Hematopoietic multipotent progenitor cell treated with erythropoietin and hydrocortisone succinate and interleukin-3 and kit ligand, for 6 days (in vitro differentiated cells): ENCODE data around the gene SORCS1.

ENCODE experiments used
- DNase-seq: peaks from one replicate; pipeline ENCODE4 v3.0.0-alpha.2; 2015

Gene SORCS1

DNA sequence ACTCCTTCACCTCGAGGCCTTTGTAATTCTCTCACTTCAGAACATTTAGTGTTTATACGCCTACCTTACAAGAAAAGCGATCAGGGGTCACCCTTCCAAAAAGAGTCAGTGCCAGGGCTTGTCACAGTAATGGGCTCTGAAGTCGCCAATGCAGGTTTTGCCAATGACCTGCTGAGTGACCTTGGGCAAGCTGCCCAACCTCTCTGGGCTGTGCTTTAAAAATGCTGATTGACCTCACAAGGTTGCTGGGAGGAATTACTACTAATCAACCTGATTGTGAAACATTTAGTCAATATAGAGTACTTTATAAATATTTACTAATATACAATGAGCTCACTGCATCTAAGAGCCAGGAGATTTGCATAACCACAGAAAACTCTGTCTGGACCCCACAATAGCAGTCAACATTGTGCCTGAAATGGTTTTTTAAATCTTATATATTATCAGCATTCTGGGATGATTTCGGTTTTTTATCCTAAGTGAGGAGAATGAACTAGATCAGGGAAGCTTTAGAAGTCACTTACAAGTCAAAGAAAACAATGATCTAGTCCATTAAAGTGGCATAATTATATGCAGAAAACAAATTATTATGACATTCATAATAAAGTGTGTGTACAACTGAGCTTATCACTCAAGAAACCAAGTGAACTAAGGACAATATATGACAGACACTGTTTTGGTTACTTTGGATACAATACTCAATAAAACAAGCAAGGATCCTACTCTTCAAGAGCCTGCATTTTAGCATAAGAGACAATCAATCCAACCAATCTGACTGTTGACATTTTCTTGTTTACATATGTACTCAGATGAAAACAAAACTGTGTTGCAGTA is 290.5 kb downstream of the SORCS1 start:
- no peak for DNase-seq

DNA sequence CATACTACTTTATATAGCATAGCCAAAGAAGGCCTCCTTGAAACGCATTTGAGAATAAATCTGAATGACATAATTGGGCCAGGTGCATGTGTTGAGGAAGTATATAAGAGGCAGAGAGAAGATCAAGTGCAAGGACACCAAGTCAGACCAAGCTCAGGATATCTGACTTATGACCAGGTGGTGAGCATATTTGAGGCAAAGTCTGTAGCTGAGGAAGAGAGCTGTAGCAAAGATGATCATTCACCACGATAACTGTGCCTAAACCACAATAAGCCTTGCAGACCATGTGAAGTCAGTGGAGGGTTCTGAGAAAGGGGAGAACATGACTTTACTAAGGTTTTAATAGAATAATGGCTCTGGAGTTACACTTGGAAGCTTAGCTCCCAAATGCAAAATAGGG is 292.3 kb downstream of the SORCS1 start:
- DNase-seq: peak; percentile 5

DNA sequence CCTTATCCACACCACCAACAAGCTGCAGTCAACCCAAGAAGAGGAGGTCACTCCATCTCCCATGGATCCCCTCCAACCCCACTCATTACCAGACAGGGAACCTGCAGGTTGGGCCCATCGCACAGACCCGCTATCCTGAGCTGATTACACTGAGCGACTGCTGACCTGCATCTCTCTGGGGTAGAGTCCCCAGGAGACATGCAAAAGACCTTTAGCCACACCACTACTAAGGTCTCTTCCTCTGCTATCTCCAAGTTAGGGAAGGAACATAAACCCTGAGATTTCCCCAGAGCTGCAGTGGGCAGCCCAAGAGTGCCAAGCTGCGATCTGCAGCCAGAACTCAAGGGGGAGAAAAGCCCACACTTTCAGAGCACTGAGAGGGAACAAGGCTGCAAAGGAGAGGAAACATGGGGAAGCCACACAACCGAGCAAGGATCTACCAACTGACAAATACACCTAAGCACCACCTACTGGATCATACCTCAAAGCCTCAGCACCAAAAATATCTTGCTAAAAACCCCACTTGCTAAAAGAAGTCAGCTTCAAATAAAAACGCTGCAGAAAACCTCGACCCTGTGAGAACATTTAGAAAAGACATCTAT is 298.2 kb downstream of the SORCS1 start:
- no peak for DNase-seq

DNA sequence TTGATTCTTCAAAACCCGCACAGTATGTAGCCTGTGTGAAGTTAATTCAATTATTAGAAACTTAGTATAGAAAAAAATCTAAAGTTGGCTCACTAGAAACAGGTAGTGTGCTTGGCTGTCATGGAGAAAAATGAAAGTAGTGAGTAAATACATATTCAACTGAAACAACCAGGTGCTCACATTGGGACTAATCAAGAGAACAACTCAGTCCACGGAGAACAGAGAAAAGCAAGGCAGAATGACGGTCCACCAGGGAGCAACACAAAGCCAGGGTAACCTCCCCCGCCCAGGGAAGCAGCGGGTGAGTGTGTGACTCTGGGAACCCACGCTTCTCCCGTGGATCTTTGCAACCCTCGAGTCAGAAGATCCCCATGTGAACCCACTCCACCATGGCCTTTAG is 300.5 kb downstream of the SORCS1 start:
- no peak for DNase-seq

DNA sequence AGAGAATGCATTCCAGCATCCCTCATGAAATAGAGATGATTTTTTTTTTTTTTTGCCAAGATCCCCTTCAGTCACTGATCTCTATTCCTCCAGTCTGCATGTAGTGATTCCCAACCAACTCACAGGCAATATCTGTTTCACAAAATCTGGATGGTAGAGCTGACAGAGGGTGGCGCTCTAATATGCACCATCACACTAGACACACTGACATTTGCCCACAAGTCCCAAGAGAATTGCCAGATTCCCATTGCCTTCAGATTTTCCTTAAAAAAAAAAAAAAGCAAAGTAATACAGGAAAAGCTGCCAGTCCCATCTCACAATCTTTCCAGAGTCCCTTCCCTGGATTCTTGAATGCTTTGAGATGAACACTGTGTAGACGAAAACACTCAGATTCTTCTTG is 301.0 kb downstream of the SORCS1 start:
- no peak for DNase-seq

DNA sequence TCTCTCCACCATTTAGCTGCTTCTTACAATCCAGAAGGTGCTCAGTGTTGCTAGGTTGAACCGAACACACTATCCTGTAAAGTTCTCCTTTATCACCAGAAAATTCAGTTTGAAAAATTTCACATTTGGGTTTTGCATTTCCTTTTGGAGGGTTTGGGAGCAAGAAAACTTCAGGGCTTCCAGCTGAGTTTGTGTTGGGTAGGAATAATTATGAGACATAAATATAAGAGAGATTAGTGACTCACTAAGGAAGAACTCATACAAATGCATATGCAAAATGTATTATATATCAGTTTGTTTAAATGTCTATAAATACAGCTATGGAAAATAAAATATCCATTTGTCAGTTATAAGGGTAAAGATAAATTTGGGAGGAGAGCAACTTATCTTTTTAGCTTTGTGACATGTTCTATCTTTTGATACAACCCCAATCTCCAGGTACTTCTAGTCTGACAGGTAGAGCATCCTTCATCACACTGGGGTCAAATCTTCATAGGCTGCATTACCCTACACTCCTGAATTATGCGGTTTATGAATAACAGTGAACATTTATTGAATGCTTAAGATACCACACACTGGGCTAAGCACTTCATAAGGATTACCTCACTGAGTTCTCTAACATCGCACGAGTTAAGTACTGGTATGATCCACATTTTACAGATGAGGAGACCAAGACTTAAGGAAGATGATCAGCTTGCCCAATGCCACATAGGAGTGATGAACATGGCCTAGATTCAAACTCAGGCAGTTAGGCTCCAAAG is 304.4 kb downstream of the SORCS1 start:
- no peak for DNase-seq

DNA sequence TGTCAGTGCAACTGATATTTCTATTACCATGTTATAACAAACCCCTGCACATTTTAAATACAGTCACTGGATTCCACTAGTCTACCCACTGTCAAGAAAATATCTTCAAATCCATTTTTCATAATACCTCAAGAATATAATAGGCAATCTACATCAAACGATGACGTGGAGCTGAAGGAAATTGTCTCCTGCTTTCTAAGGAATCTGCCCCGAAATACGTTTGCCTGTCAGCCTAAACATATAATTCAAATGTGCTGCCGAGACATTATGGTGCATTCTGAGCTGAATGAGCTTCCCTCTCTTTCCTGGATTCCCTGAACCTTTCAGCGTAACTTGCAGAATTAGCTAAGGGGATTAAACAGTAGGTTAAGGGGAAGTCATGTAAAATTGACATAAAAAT is 306.8 kb downstream of the SORCS1 start:
- DNase-seq: no peak

DNA sequence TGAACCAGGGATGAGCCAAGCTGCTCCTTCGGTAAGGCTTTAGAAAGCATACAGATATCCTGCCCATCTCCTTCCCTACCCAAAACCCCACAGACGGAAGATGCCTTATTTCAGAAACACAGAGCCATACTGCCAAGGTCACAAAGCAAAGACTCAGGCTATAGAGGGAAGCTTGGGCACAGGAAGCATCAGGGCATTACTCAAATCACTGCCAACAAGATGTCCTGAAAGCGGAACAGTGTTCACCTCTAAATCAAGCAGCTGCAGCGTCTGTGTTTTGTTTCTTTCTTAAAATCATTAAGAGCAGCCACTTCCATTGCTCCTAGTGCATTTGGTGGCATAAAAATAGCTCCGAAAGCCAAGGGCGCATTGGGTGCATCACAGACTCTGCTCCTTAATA is 307.3 kb downstream of the SORCS1 start:
- no peak for DNase-seq

DNA sequence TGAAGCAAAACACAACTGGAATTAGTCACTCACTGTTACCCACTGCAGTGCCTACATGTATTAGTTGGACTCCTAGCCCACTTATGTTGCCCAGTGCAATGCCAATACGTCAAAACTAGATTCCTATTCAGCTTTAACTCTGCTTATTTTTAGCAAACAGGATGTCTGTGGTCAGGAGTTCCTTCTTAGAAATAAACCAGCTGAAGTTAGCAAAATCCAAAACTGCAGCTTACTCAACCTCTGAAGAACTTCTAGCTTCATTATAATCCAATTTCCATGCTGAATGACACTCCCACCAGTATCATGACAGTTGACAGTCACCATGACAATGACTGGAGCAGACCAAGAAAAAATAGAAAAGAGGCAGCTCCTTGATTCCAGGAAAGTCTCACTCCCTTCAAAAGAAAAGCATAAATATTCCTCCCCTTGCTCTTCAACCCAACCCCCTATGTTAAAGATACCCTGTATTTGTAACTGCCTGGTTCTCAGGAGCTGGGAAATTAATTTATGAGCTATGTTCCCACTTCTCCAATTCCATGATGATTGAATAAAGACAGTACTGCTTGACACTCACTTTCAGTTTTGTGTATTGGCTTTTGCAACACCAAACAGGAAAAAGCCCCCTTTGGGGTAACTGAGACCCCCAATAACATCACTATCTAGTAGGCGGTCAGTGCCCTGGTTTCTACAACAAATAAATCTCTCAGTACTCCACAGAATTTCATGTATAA is 327.4 kb downstream of the SORCS1 start:
- DNase-seq: peak; percentile 47

DNA sequence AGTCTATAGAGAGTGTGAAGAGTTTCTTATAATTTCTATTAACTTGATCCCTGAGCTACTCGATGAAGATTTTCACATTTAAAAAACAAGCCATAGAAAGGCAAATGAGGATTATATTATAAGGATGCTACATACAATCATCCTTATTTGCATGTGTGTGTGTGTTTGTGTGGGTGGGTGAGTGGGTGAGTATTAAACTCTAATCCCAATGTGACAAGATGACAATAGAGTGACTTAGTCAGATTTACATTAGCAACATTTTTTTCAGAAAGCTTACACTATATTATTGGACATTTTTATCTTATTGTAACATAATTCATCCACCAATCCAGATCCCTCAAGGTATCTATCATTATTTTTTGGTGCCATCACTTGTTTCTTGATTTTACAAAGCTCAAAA is 331.7 kb downstream of the SORCS1 start:
- DNase-seq: no peak

DNA sequence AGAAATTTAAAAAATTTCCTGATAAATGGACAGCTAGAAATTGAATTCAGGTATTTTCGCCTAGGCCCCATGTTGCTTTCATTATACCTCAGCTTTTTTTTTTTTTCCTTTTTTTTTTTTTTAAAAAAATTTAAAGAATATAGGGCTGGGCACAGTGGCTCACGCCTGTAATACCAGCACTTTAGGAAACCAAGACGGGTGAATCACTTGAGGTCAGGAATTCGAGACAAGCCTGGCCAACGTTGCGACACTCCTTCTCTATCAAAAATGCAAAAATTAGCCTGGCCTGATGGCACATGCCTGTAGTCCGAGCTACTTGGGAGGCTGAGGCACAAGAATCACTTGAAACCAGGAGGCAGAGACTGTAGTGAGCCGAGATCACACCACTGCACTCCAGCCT is 334.0 kb downstream of the SORCS1 start:
- no peak for DNase-seq

DNA sequence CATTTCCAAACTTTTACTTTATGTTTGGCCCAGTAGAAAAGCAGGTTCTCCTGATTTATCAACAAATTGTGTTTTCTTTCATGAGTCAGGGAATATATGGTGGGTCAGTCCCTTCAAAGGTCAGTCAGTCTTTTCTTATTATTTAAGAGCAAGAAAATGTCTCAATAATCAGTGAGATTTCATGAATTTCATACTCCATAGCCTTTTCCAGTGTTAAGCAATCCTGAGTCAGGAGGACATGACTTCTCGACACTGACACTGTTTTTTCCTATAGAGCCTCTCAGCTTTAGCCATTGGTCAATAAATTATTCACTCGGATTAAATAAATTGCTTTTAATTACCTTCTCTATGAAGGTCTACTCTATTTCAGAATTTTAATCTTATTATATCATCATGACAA is 334.5 kb downstream of the SORCS1 start:
- DNase-seq: no peak

DNA sequence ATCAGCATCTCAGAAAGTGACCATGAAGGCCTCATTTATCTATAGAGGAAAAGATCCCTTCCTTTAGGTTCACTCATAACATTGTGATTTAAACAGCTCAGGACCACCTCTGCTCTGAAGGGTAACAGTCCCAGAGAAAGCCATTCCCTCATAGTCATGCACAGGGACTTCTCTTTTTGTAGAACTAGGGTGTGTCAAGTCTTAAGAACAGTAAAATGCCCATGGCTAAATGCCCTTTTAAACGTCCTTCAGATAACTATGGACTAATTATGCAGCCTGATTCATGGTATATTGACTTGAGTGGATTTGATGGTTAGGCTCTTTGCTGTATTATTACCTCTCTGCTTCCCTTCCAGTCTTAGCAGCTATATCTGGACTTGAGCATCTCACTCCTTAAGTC is 337.8 kb downstream of the SORCS1 start:
- DNase-seq: no peak

DNA sequence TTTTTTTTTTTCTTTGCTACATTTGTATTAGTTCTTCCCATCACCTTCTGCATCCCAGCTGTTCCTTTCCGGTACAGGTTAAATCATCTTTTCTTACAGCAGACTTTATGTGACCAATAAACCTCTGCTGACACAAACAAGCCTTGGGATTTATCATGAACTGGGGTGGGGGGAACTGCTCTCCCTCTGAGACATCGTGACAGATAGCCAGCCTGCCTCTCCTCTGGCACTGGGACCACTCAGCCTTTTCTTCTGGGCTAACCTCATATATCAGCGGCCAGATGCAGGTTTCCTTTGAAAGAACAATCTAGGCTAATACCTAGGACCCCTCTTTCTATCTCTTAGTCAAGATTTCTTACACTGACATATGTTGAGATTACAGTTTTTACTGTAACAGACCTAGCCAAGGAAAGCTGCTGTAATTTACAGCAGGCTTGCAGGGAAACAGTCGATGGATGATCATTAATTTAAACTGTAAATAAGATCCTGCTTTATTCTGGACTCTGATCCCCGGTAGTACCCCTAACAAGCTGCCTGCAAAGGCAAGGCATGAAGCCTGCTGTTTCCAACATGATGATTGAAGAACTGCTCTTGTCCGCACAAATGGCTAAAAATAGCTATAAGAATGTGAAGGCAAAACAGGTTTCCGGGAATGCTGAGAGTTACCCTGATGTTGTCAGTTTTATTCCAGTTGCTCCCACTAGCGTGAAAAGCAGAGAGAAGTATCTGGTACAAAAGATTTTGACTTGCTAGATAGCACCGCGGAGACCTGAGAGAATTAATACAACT is 338.7 kb downstream of the SORCS1 start:
- DNase-seq: no peak

DNA sequence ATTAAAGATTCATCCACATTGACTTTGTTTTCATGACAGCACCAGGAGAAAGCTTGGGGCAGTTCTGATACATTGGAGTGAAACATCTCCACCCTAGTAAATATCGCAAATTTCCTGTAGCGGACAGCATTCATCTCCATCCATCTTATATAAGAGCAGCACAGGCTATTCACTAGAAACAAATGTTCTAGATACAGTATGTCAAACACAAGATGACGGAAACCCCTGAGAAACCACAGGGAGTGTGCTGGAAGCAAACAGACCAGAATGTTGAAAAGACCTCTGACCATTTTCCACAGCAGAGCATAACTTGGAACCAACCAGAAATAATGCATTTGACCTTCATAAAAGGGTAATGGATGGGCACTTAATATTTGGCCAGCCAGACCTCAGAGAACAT is 343.9 kb downstream of the SORCS1 start:
- no peak for DNase-seq

DNA sequence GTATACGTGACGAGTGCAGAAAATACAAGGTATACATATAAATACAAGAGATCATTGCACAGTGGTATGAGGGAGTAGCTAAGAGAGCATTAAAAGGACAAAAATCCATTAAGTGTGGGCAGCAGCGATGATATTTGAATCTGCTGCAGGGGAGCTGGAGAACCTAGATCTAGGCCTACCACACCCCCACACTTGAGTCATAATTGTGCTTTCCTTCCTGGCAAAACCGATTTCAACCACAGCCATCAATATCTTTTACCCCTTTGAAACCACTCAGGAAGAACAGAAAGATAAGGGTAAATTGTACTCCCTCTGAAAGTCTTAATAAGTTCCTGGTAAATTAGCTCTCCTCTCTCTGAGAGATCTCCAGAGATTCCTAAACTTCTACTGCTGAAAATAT is 345.0 kb downstream of the SORCS1 start:
- peak; percentile 75 for DNase-seq

DNA sequence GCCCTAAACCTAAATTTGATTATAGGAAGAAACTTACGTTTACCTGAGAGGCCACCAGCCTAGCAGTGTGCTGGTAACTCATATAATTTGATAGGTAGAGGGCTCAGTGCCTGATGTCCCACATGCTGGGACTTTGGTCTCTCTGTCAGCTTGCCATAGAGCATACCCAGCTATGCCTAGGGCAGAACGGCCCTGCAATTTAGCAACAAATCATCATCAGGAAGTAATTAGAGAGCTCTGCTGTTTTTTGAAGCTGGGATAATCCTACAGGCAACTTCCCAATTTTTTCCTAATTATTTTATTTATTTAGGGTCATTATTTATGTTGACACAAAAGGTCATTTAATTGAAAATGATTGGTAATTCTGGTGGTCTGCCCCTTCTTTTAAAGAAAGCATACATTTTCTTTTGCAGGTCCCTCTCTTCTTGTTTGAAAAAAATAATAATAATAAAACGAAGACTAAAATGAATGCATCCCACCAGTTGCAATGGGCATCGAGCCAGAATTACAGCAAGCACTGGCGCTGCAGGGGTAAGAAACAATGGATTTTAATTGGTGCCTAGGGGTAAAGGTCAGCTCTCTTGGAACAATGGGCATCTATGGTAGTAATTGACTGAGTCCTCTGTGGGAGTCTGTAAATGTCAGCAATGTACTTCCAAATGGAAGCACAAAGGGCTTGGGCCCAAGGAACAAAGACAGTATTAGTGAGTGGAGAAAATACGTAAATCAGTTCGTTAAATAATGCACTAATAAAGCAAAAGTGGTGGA is 348.0 kb downstream of the SORCS1 start:
- no peak for DNase-seq

DNA sequence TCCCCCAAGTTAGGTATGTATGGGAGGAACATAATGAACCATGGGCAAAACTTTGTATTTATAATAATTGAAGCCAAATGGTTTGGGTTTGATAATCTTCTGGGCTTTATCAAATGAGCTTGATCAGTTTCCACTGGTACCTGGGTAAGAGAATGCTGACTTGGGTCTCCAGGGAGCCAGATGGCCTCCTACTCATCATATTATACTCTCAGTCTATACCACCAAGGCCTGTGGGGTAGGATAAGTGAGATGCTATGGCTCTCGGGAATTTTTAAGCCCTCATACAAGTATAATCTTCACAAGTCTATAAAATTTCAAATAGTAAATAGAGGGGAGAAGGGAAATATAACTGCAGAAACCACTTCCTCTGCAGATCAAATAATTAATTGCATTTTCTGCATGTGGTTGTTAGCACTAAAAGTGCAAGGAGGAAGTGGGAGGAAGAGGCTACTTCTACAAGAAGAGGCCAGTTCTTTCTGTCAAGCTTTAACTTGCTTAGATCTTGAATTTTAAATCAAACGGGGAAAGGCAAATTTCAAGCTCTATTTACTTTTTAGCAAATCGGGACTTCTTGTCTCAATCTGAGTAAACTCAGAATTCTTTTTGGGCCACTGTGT is 349.0 kb downstream of the SORCS1 start:
- DNase-seq: no peak

DNA sequence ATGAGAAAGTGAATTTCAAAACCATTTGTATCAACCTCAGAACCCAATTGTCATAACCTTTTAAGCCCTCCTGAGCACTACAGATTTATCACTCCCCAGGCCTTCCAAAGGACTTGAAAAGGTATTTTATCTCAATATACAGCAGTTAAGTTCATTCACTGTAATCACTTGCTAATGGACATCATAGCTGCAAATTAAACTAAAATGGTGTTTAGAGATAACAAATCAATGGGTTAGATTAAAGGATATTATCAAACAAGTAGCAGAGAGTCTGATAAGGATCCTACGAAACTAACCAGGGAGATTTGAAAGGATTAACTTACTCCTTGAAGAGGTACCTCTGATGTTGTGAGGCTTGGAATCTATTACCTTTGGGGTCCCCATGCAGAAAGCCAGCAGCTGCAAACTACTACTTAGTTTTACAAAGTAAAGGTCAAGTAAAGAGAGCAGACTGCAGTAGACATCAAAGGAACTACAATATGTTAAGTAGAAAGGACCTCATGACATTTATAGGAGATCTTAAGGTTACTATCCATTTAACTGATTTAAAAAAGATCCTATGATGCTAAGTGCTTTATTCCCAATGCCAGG is 359.4 kb downstream of the SORCS1 start:
- DNase-seq: no peak

DNA sequence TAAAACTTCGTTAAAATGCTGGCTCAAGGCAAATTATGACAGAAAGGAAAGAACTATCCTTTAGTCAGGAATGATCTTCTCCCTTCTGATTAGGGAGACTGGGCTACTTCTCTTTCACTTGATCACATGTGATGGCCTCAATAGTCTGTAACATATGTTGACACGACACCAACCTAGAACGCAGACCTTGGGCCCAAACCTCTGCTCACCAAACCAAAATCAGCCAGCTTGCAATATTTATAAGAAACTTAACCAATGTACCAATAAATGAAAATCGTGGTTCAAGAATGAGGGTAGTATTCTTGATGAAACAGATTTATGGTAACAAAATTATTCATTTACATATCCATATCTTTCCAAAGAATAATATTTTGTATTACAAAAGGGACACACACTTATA is 361.6 kb downstream of the SORCS1 start:
- no peak for DNase-seq

DNA sequence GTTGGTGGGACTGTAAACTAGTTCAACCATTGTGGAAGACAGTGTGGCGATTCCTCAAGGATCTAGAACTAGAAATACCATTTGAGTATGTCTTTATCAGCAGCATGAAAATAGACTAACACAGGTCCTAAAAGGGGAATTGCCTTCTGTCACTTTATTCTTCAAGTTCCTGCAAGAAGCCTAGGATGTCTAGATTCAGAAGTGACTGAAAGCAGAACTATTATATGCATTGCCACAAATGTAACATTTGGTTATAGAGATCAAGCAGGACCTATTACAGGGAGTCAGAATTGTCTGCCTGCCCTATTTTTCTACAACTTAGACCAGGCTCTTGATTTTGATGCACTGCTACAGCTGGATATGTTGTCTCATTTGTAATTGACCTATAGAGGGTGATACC is 364.7 kb downstream of the SORCS1 start:
- peak; percentile 18 for DNase-seq
